ENCODE results near the gene SDHB. TPM values are rescaled to one million over a fixed set of nuclear protein-coding genes. Genes with fewer than 3 reads are reported as not detected.

Gene SDHB
- total RNA-seq, 1 experiment from 2014 or later = 159 TPM

GRCh38 chr1:16970132-16970910 is 83.5 kb downstream of the SDHB start:
- no peak for ATAC-seq
- H3K9me2 ChIP-seq (ENCODE audit: insufficient read depth) = no peaks in the 10 kb centered on the region
- H4K20me1 ChIP-seq (ENCODE audit: insufficient read depth) = no peaks in the 10 kb centered on the region
- no peak overlapping the region for H3K4me2 ChIP-seq (ENCODE audit: low read length)
- ChIA-PET RAD21 (ENCODE audit: low non-redundant PET in 1 of 2, low total read pairs in 2 of 2, uncharacterized antibody in 2 of 2, unreplicated experiment in 2 of 2) (no interaction called here), CTCF (no interaction called here), POLR2A (no interaction called here)
- no peaks in the 10 kb centered on the region for H3K79me2 ChIP-seq (ENCODE audit: insufficient read depth, low read length)
- H3K4me1 ChIP-seq (ENCODE audit: control insufficient read depth in 1 of 2, insufficient read depth in 2 of 2, low read length in 2 of 2) = peaks cover 11 to 14% of the 10 kb centered on the region in 2 experiments
- no TSS peak for BruUV-seq (replicated peaks)
- intact Hi-C loops (cut with micrococcal nuclease) = no loop called here
- H3K9ac ChIP-seq (ENCODE audit: low read length) = no peak overlapping the region
- H3K36me3 ChIP-seq (ENCODE audit: control insufficient read depth in 1 of 2, insufficient read depth in 2 of 2, low read length in 2 of 2) = peaks cover 0 to 2% of the 10 kb centered on the region in 2 experiments; a peak in 2 of 4 replicates
- no peak overlapping the region for H3K27ac ChIP-seq (ENCODE audit: low read depth, low read length)
- no peaks in the 10 kb centered on the region for H3K27me3 ChIP-seq (ENCODE audit: insufficient read depth, low read length)
- no peak for DNase-seq (ENCODE audit: low read depth, low spot score)
- no peak overlapping the region for H2AFZ ChIP-seq (ENCODE audit: low read depth, low read length, poor library complexity, severe bottlenecking)
- no peaks in the 10 kb centered on the region for H3K9me3 ChIP-seq (ENCODE audit: control insufficient read depth in 1 of 2, insufficient read depth in 1 of 2, low read depth in 1 of 2, low read length in 2 of 2)
- TF ChIP-seq ATF3 (IDR thresholded peaks at IDR 0.05) (no peak), EZH2phosphoT487 (IDR thresholded peaks at IDR 0.05; ENCODE audit: borderline replicate concordance) (no peak), CBX3 (IDR thresholded peaks at IDR 0.05; ENCODE audit: low read depth) (no peak), TCF7L2 (IDR thresholded peaks at IDR 0.05; ENCODE audit: borderline replicate concordance, extremely low read depth, insufficient read depth, insufficient read length) (no peak)
- no peak overlapping the region for H3K4me3 ChIP-seq (replicated peaks in 1 of 2; ENCODE audit: low read depth in 1 of 2, low read length in 2 of 2)

GRCh38 chr1:16969651-16970050 is 84.2 kb downstream of the SDHB start:
- H4K20me1 ChIP-seq (ENCODE audit: insufficient read depth) = no peaks in the 10 kb centered on the region
- no peak overlapping the region for H3K9ac ChIP-seq (ENCODE audit: low read length)
- peaks cover 0 to 2% of the 10 kb centered on the region in 2 experiments; a peak in 1 of 4 replicates for H3K36me3 ChIP-seq (ENCODE audit: control insufficient read depth in 1 of 2, insufficient read depth in 2 of 2, low read length in 2 of 2)
- H3K4me3 ChIP-seq (replicated peaks in 1 of 2; ENCODE audit: low read depth in 1 of 2, low read length in 2 of 2) = no peak overlapping the region
- H3K9me2 ChIP-seq (ENCODE audit: insufficient read depth) = no peaks in the 10 kb centered on the region
- RAD21 ChIA-PET (ENCODE audit: low non-redundant PET in 1 of 2, low total read pairs in 2 of 2, uncharacterized antibody in 2 of 2, unreplicated experiment in 2 of 2) = no interaction called here
- POLR2A ChIA-PET = no interaction called here
- no peak overlapping the region for H3K4me2 ChIP-seq (ENCODE audit: low read length)
- peaks cover 11 to 14% of the 10 kb centered on the region in 2 experiments for H3K4me1 ChIP-seq (ENCODE audit: control insufficient read depth in 1 of 2, insufficient read depth in 2 of 2, low read length in 2 of 2)
- DNase-seq (ENCODE audit: low read depth, low spot score) (no peak), ATAC-seq (no peak)
- H2AFZ ChIP-seq (ENCODE audit: low read depth, low read length, poor library complexity, severe bottlenecking) = no peak overlapping the region
- H3K79me2 ChIP-seq (ENCODE audit: insufficient read depth, low read length) = no peaks in the 10 kb centered on the region
- no TSS peak for BruUV-seq (replicated peaks)
- no peak overlapping the region for H3K27ac ChIP-seq (ENCODE audit: low read depth, low read length)
- H3K9me3 ChIP-seq (ENCODE audit: control insufficient read depth in 1 of 2, insufficient read depth in 1 of 2, low read depth in 1 of 2, low read length in 2 of 2) = no peaks in the 10 kb centered on the region
- TF ChIP-seq EZH2 (IDR thresholded peaks at IDR 0.05) (no peak), RAD21 (IDR thresholded peaks at IDR 0.05; ENCODE audit: low read depth) (no peak), ELF1 (IDR thresholded peaks at IDR 0.05; ENCODE audit: borderline replicate concordance, low read depth) (no peak), ATF3 (IDR thresholded peaks at IDR 0.05) (no peak), POLR2A (IDR thresholded peaks at IDR 0.05; ENCODE audit: borderline replicate concordance, extremely low read depth, insufficient read depth, insufficient read length) (no peak), CBX3 (IDR thresholded peaks at IDR 0.05; ENCODE audit: low read depth) (no peak), ZNF274 (IDR thresholded peaks at IDR 0.05; ENCODE audit: low read depth, low read length) (no peak), CTCF (IDR thresholded peaks at IDR 0.05 in 2 of 3, conservative IDR thresholded peaks at IDR 0.05 in 1 of 3; ENCODE audit: borderline replicate concordance in 1 of 3, insufficient read depth in 1 of 3, low read depth in 2 of 3, low read length in 2 of 3) (no peak), TCF7L2 (IDR thresholded peaks at IDR 0.05; ENCODE audit: borderline replicate concordance, extremely low read depth, insufficient read depth, insufficient read length) (no peak), POLR2AphosphoS5 (IDR thresholded peaks at IDR 0.05; ENCODE audit: low read depth, low read length) (no peak), EZH2phosphoT487 (IDR thresholded peaks at IDR 0.05; ENCODE audit: borderline replicate concordance) (no peak), ZFX (IDR thresholded peaks at IDR 0.05) (no peak), SRF (IDR thresholded peaks at IDR 0.05; ENCODE audit: low read depth) (no peak)
- no peaks in the 10 kb centered on the region for H3K27me3 ChIP-seq (ENCODE audit: insufficient read depth, low read length)
- intact Hi-C loops (cut with micrococcal nuclease) = no loop called here
- CTCF ChIA-PET = no interaction called here
